GM18867 (cell line): ENCODE results near the gene ARHGAP23.

Experiments used
- ATAC-seq: cut with Tn5 transposase; IDR thresholded peaks from one replicate; pipeline ENCODE4 v1.9.1; 2021; ENCODE audit warnings: mild to moderate bottlenecking, moderate library complexity; ENCODE audit not compliant: unreplicated experiment

The ARHGAP23 gene

GRCh38 chr17:38543403-38544174 lies 115.3 kb downstream of the ARHGAP23 start:
- ATAC-seq = no peak

GRCh38 chr17:38544175-38544838 lies 116.0 kb downstream of the ARHGAP23 start:
- ATAC-seq = no peak

GRCh38 chr17:38544839-38545209 lies 116.6 kb downstream of the ARHGAP23 start:
- no peak for ATAC-seq

- ATAC-seq = no peak
These were observed 117.4 kb downstream of the ARHGAP23 start for GRCh38 chr17:38545531-38546225.

- ATAC-seq = no peak
These were observed 118.1 kb downstream of the ARHGAP23 start for GRCh38 chr17:38546396-38546795.

DNA sequence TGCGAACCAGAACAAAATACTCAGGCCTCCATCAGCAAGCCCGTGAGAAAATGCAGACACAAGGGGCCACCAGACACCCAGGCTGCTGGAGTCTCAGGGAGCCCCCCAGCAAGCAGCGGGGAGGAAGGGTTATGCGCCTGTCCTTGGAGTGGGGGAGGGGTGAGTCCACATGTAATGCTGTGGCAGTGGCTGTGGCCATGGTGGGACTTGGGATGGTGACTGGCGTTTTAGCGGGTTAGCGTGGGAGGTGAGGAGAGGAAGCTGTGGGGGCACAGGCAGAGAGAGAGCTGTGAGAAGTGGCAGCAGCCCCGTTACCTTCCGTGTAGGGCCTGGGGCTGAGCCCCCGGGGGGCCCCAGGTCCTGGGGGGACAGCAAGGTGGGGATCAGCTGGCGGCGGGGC lies 119.2 kb downstream of the ARHGAP23 start:
- no peak for ATAC-seq

DNA sequence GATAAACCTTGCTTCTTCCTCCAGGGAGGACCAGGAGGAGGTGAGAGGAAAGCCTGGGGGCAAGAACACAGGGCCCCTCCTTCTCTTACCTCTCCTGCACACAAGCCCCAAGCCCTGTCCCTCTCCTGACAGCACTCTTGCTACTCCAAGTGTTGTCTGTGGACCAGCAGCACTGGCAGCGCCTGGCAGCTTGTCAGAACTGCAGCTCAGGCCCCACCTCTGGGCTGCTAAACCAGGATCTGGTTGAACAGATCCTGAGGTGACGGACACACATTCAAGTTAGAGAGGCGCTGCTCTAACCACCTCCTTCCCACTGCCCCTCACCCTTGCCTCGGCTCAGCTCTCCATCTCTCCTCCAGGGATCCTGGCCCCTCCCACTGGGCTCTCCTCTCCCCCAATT lies 121.0 kb downstream of the ARHGAP23 start:
- no peak for ATAC-seq

- no peak for ATAC-seq
These were observed 122.4 kb downstream of the ARHGAP23 start for GRCh38 chr17:38550661-38551060.

DNA sequence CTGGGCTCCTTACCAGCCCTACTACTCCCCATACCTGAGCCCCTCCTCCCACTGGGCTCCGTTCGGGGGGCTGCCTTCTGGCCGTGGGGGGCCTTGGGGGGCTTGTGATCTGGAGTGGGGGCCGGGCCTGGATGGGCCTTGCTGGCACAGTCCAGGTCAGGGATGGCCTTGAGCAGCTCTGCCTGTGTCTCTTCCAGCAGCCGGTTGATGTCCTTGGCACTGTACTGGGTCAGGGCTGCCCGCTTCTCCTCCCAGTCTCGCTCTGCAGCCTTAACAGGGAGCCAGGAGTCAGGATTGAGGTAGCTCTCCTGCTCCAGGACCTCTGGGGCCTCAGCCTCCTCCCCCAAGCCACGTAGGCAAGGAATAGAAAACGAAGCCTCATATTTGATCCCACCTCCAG lies 122.9 kb downstream of the ARHGAP23 start:
- no peak for ATAC-seq

DNA sequence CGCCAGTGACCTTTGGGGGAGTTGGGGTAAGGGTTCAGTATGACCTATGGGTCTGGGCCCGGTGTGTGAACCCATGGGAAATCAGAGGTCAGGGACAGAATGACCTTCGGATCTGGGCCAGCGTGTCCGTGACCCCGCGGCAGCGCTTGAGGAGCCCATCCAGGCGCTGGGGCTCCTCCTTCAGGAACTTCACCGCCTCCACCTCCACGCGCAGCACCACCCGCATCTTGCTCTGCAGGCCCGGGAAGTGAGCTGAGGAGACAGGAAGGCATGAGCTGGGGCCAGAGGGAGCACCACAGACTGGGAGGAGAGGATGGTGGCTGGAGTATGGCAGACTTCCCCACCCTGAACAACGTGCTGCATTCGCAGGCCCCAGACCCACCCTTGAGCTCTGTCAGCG lies 124.1 kb downstream of the ARHGAP23 start:
- ATAC-seq = no peak

GRCh38 chr17:38554430-38555350 lies 126.4 kb downstream of the ARHGAP23 start:
- no peak for ATAC-seq

DNA sequence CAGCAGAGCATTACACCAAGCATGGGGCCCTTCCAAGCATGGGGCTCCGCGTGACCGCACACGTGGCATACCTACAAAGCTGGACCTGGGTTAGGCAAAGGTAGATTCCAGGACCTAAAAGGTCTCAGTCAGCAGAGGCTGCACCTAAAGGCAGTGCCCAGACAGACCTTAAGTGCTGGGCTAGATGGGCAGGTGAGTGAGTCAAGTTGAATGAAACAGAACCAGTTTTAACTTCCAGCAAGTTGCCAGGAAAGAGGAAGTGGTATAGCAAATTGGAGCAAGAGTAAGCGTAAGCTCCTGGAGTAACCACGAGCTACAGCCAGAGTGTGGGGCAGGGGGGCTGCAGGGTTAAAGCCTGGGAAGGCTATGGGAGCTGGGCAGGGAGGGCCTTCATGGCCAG lies 128.0 kb downstream of the ARHGAP23 start:
- no peak for ATAC-seq

GRCh38 chr17:38557396-38557795 lies 129.1 kb downstream of the ARHGAP23 start:
- no peak for ATAC-seq

- peak; percentile 68 for ATAC-seq
These were observed 129.8 kb downstream of the ARHGAP23 start for GRCh38 chr17:38557836-38558727.

DNA sequence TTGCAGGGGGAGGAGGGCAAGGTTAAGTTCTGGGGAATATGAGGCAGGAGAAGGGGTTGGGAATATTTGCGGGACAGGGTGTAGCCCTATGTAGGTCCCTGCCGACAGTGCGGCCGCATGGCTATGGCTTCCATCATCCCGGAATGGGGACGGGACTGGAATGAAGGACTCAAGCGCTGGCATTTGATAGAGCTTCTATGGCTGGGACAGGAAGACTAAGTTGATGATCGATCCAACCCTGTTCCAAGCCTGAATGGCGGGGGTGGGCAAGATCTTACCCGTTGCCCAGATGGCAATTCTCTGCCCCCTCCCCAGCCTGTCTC lies 130.4 kb downstream of the ARHGAP23 start:
- no peak for ATAC-seq

GRCh38 chr17:38559051-38559879 lies 131.0 kb downstream of the ARHGAP23 start:
- ATAC-seq = peak; percentile 66

GRCh38 chr17:38559880-38560230 lies 131.6 kb downstream of the ARHGAP23 start:
- ATAC-seq = no peak

DNA sequence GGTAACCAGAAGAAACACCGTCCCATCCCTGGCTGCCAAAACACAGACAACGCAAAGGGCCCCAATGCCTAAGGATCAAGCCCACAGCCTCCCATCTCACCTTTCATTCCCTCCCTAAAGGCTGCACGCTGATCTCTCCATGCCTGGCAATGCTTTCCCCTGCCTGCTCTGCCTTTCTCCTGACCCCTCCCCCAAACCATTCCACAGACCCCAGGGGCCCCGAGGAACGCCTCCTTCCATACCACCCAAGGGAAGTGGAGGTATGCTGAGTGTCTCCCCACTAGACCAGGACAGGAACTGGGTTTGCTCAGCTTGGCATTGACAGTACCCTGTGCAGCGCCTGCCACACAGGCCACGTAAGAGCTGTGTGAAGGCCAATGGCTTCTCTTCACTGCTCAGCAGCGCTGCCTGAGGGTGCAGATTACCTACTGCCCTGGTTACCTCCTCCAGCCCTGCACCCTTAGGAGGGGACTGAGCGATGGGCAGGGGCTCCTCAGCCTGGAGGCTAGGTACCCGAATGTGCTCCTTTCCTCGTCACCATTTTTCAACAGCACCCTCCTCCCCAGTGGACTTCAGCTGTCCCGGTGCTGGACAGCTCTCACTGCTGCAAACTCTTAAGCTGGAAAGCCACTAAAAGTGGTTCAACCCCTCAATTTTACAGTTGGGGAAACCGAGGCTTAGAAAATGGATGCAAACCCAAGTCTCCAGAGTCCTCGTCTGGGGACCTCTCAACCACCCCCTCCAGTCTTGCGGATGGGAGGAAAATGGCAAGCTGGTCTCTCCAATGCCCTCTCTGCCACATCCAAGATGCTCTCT lies 132.4 kb downstream of the ARHGAP23 start:
- ATAC-seq = no peak
